A673 (cell line): ENCODE results near the gene PRKX. TPM values are rescaled to one million over a fixed set of nuclear protein-coding genes. Genes with fewer than 3 reads are reported as not detected.

Source experiments
- BruUV-seq: library from RNA; stranded (reverse); fragments of 400-500 nt; replicated peaks from 2 replicates; lab custom pipeline; 2021; lab: Mats Ljungman, UMichigan
- CTCF ChIA-PET: fragments of 300-600 bp; sonication (Branson Sonifier 250); formaldehyde crosslinking; loops from one replicate; lab custom pipeline; 2022; ENCODE audit warnings: antibody characterized with exemption; lab: Charles Lee
- POLR2A ChIA-PET: fragments of 300-600 bp; sonication (Branson Sonifier 250); formaldehyde crosslinking; loops from one replicate; lab custom pipeline; 2022; ENCODE audit warnings: antibody characterized with exemption; ENCODE audit not compliant: low non-redundant PET; lab: Charles Lee
- DNase-seq: peaks from one replicate; pipeline ENCODE4 v3.0.0-alpha.2; 2015; ENCODE audit warnings: low spot score
- H3K27ac ChIP-seq: fragments of 200-600 bp; sonication (generic); 2 replicates; pipeline ENCODE4 v1.5.1; 2016; ENCODE audit warnings: mixed run types, low read depth, mild to moderate bottlenecking, mixed read lengths, antibody characterized with exemption, low read length; ENCODE audit not compliant: poor library complexity, severe bottlenecking
- H3K27me3 ChIP-seq: fragments of 200-600 bp; sonication (generic); replicated peaks from 2 replicates; pipeline ENCODE4 v1.6.1; 2017; ENCODE audit warnings: mixed run types, low read depth, mild to moderate bottlenecking, mixed read lengths, antibody characterized with exemption, low read length; ENCODE audit not compliant: insufficient read depth, poor library complexity
- H3K36me3 ChIP-seq: fragments of 200-600 bp; sonication (generic); 2 replicates; pipeline ENCODE4 v1.6.1; 2016; ENCODE audit warnings: mixed run types, mild to moderate bottlenecking, mixed read lengths, antibody characterized with exemption, low read length; ENCODE audit not compliant: insufficient read depth, poor library complexity, severe bottlenecking
- H3K4me1 ChIP-seq: fragments of 200-600 bp; sonication (generic); 2 replicates; pipeline ENCODE4 v1.6.1; 2017; ENCODE audit warnings: mixed run types, mild to moderate bottlenecking, mixed read lengths, antibody characterized with exemption, low read length; ENCODE audit not compliant: insufficient read depth, poor library complexity, severe bottlenecking
- H3K4me3 ChIP-seq: fragments of 200-600 bp; sonication (generic); 2 replicates; pipeline ENCODE4 v1.5.1; 2016; ENCODE audit warnings: low read depth, mixed run types, mild to moderate bottlenecking, mixed read lengths, low read length; ENCODE audit not compliant: poor library complexity, severe bottlenecking
- H3K9me3 ChIP-seq: fragments of 200-600 bp; sonication (generic); 2 replicates; pipeline ENCODE4 v1.6.1; 2016; ENCODE audit warnings: mixed run types, low read depth, mild to moderate bottlenecking, mixed read lengths, antibody characterized with exemption, low read length; ENCODE audit not compliant: poor library complexity, severe bottlenecking
- EZH2 ChIP-seq: fragments of 200-600 bp; sonication (generic); IDR thresholded peaks from 2 replicates; pipeline ENCODE4 v1.6.1; 2017; ENCODE audit warnings: borderline replicate concordance, low read depth, mild to moderate bottlenecking, mixed read lengths, antibody characterized with exemption, low read length; ENCODE audit not compliant: poor library complexity, severe bottlenecking
- intact Hi-C: fragments of 100-400 bp; cut with micrococcal nuclease; formaldehyde crosslinking; loops from one replicate; pipeline ENCODE4 v1.10.0; 2022; ENCODE audit not compliant: unreplicated experiment
- total RNA-seq: library from RNA; stranded (reverse); gene quantifications from 2 replicates; pipeline ENCODE4 v1.2.3, GENCODE V29; 2021
- TF ChIP-seq, protein P1 (sequence below): fragments of 300-800, 200-600 bp; sonication (generic); conservative IDR thresholded peaks from 2 replicates; pipeline ENCODE4 v1.5.1; 2017; ENCODE audit warnings: low read depth, mild to moderate bottlenecking, antibody characterized with exemption, low read length, moderate library complexity, mixed read lengths

The PRKX gene
- total RNA-seq, 1 experiment from 2014 or later = 42.6 TPM

DNA sequence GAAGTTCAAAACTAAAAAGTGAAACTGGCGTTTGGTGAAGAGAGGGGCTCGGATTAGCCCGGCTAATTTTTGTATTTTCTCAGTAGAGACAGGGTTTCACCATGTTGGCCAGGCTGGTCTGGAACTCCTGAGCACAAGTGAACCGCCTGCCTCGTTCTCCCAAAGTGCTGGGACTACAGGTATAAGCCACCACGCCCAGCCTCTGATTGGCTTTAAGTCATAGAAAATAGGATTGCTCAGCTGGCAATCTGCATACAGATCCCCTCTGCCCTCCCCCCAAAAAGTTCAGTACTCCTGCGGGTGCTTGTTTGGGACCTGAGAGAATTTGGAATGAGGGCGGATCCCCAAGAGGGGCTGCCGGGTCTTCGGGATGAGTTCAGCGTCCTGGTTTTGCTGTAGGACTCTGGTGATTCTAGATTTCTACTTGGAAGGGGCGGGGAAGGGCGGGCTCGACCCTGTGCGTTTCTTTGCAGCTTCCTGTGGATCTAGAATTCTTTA is 537 bp upstream of the PRKX start:
- Histone ChIP-seq H3K36me3 (no peaks in the 10 kb centered on the region), H3K4me1 (no peaks in the 10 kb centered on the region), H3K27ac (peak overlapping the region; percentile 70), H3K9me3 (no peaks in the 10 kb centered on the region), H3K27me3 (no peaks in the 10 kb centered on the region), H3K4me3 (peak overlapping the region; percentile 81)
- ChIA-PET POLR2A (no interaction called here), CTCF (no interaction called here)
- intact Hi-C loops = no loop called here
- BruUV-seq = no TSS peak
- no peak for TF ChIP-seq EZH2
- TF ChIP-seq, protein P1, sequence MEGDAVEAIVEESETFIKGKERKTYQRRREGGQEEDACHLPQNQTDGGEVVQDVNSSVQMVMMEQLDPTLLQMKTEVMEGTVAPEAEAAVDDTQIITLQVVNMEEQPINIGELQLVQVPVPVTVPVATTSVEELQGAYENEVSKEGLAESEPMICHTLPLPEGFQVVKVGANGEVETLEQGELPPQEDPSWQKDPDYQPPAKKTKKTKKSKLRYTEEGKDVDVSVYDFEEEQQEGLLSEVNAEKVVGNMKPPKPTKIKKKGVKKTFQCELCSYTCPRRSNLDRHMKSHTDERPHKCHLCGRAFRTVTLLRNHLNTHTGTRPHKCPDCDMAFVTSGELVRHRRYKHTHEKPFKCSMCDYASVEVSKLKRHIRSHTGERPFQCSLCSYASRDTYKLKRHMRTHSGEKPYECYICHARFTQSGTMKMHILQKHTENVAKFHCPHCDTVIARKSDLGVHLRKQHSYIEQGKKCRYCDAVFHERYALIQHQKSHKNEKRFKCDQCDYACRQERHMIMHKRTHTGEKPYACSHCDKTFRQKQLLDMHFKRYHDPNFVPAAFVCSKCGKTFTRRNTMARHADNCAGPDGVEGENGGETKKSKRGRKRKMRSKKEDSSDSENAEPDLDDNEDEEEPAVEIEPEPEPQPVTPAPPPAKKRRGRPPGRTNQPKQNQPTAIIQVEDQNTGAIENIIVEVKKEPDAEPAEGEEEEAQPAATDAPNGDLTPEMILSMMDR = no peak
- DNase-seq = peak; percentile 9

DNA sequence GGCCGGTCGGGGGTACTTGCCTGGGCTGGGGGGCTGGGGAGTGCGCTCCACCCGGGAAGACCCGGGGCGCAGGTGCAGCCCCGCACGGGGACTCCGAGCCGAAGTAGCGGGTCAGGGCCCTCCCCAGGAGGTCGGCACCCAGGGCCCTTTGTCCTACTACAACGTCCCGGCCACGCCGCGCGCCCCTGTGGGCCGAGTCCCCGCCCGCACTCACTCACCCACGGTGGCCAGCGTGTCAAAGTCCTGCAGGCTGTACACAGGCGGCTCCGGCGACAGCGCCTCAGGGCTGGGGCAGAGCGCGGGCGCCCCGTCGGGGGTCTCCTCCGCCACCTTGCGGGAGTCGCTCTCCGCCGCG is 602 bp downstream of the PRKX start:
- no peak for DNase-seq
- Histone ChIP-seq H3K4me1 (no peaks in the 10 kb centered on the region), H3K27ac (peak overlapping the region; percentile 70), H3K9me3 (no peaks in the 10 kb centered on the region), H3K4me3 (peak overlapping the region; percentile 81), H3K36me3 (no peaks in the 10 kb centered on the region), H3K27me3 (no peaks in the 10 kb centered on the region)
- ChIA-PET POLR2A (no interaction called here), CTCF (no interaction called here)
- intact Hi-C loops = no loop called here
- no TSS peak for BruUV-seq
- no peak for TF ChIP-seq EZH2
- TF ChIP-seq, protein P1 = no peak

DNA sequence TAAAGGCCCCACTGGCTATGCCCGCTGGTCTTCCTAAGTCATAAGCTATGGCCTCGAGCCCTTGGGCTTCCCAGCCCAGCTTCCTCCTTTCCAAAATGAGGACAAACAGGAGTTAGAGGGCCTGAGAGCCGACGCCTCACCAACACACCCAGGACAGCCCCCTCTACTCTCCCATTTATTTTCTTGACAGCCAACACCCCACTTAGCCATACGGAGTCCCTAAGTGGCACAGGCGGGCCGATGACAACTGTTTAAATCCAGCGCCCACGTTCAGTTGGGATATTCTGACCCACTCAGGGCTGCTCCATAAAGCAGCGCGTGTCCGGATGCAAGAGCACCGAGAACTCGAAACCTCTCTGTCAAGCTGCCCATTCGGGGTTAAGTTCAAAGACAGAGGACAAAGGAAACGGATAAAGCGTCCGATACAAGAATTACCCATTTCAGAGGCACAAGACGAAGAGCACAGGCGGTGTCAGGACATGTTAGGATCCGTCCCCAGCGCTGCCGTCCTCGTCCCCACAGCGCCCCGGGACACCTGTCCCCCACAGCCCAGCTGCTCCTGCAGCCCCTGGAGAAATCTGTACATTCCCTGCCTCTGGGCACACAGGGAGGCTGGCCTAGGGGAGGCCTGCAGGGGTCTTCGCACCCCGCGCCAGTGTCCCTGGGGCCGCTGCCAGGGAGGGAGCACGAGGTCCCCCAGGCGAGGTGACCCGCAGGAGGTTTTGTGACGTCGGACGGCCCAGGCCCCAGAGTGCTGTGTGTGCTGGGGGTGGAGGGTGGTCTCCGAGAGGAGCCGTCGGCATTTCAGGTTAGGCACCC is 1.2 kb downstream of the PRKX start:
- Histone ChIP-seq H3K27ac (peak overlapping the region; percentile 70), H3K27me3 (no peaks in the 10 kb centered on the region), H3K9me3 (no peaks in the 10 kb centered on the region), H3K4me1 (no peaks in the 10 kb centered on the region), H3K4me3 (peak overlapping the region; percentile 81), H3K36me3 (no peaks in the 10 kb centered on the region)
- ChIA-PET CTCF (no interaction called here), POLR2A (no interaction called here)
- TSS peak; percentile 23 for BruUV-seq
- no peak for DNase-seq
- intact Hi-C loops = no loop called here
- no peak for TF ChIP-seq EZH2
- TF ChIP-seq, protein P1 = no peak
